Peyer's patch (tissue), 4 donors: ENCODE measurements around the gene KIAA1671. TPM values are rescaled to one million over a fixed set of nuclear protein-coding genes. Genes with fewer than 3 reads are reported as not detected.

ENCODE experiments used
- DNase-seq, 3 donors: peaks; one replicate each; pipeline ENCODE4 v3.0.0-alpha.2; 2017 to 2019
- H3K27ac ChIP-seq, 4 donors: fragments of 200-600 bp; sonication (generic); one replicate each; pipeline ENCODE4 v1.5.1; 2016 to 2019
- H3K27me3 ChIP-seq, 2 donors: fragments of 200-600 bp; sonication (generic); one replicate each; pipeline ENCODE4 v1.5.1; 2019
- H3K36me3 ChIP-seq, 3 donors: fragments of 200-600 bp; sonication (generic); one replicate each; pipeline ENCODE4 v1.5.1; 2016 to 2019
- H3K4me1 ChIP-seq, 4 donors: fragments of 200-600 bp; sonication (generic); one replicate each; pipeline ENCODE4 v1.5.1; 2016 to 2019
- H3K4me3 ChIP-seq, 4 donors: fragments of 200-600 bp; sonication (generic); 1 replicate in 3 of 4; 2 replicates in 1 of 4; pipeline ENCODE4 v1.5.1; 2016 to 2019; ENCODE audit warnings: mild to moderate bottlenecking in 1 of 4
- H3K9me3 ChIP-seq, 4 donors: fragments of 200-600 bp; sonication (generic); one replicate each; pipeline ENCODE4 v1.5.1; 2016 to 2019; ENCODE audit warnings: mild to moderate bottlenecking in 1 of 4
- CTCF ChIP-seq, 6 experiments: fragments of 450-650 bp in 4 of 6; fragments of 200-600 bp in 2 of 6; sonication (generic) in 1 of 6; IDR thresholded peaks; one replicate each; pipeline ENCODE4 v1.5.1; 2017 to 2019; ENCODE audit warnings: antibody characterized with exemption in 6 of 6, mild to moderate bottlenecking in 3 of 6, moderate library complexity in 1 of 6
- POLR2A ChIP-seq, 2 donors: fragments of 450-650 bp; IDR thresholded peaks; one replicate each; pipeline ENCODE4 v1.5.1; 2017; ENCODE audit warnings: antibody characterized with exemption in 2 of 2, mild to moderate bottlenecking in 2 of 2, moderate library complexity in 2 of 2
- total RNA-seq, 4 donors: library from RNA; depleted of rRNA; stranded (reverse); fragments of >200 nt; gene quantifications; one replicate each; pipeline ENCODE4 v1.1.0, GENCODE V29; 2016

Gene KIAA1671
- total RNA-seq, 4 donors from 2014 or later: 41.3 to 149 (median 113) TPM

DNA sequence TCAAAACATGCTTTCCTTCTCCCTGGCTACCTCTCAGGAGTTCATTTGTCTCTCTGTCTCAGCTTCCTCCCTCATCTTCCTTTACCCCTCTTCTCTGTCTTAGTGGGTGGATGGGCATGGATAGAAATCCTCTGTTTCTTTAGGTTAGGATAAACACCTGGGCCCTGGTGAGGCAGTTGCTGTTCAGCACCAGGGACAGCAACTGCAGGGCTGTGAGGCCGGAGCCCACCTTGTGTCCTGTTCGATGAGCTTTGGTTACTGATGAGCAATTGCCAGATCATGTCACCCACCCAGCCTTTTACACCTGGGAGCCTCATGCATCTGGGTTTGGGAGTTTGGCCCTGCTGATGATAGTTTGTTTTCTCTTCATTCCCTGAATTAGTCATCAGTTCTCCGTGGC is 241.0 kb downstream of the KIAA1671 start:
- no peak overlapping the region for H3K4me3 ChIP-seq
- H3K27ac ChIP-seq: no peak overlapping the region
- H3K4me1 ChIP-seq: no peaks in the 10 kb centered on the region
- no peaks in the 10 kb centered on the region for H3K9me3 ChIP-seq
- H3K27me3 ChIP-seq: no peaks in the 10 kb centered on the region
- no peak for DNase-seq
- no peak for TF ChIP-seq POLR2A (IDR thresholded peaks at IDR 0.05)
- TF ChIP-seq CTCF (IDR thresholded peaks at IDR 0.05): no peak
- peaks cover 0 to 76% (median 0%) of the 10 kb centered on the region in 3 donors for H3K36me3 ChIP-seq

GRCh38 chr22:25196326-25196725 is 243.8 kb downstream of the KIAA1671 start:
- TF ChIP-seq POLR2A (IDR thresholded peaks at IDR 0.05) (no peak), CTCF (IDR thresholded peaks at IDR 0.05) (no peak)
- DNase-seq: no peak
- Histone ChIP-seq H3K27ac (no peak overlapping the region), H3K4me1 (no peaks in the 10 kb centered on the region), H3K36me3 (peaks cover 0 to 58% (median 0%) of the 10 kb centered on the region in 3 donors), H3K9me3 (no peaks in the 10 kb centered on the region), H3K27me3 (no peaks in the 10 kb centered on the region), H3K4me3 (no peak overlapping the region)

DNA sequence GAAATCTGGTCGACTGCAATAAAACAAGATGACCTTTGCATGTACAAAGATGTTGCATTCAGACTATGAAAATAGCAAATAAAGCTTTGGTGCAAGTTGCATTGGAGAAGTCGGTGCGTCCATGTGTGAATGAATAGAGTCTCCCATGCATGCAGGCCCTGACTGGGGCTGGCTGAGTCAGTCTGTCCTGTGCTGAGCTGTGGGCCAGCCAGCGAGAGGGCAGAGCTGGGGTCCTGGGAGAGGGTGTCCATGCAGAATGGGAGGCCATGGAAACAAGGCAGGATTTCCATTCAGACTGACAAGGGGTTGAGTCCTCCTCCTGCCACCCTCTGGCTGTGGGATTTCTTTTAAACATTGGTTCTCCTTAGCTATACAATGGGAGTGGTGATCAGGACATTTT is 244.8 kb downstream of the KIAA1671 start:
- no peak overlapping the region for H3K4me3 ChIP-seq
- DNase-seq: no peak
- H3K27ac ChIP-seq: no peak overlapping the region
- no peaks in the 10 kb centered on the region for H3K9me3 ChIP-seq
- no peaks in the 10 kb centered on the region for H3K4me1 ChIP-seq
- TF ChIP-seq CTCF (IDR thresholded peaks at IDR 0.05) (no peak), POLR2A (IDR thresholded peaks at IDR 0.05) (no peak)
- peaks cover 0 to 48% (median 0%) of the 10 kb centered on the region in 3 donors for H3K36me3 ChIP-seq
- no peaks in the 10 kb centered on the region for H3K27me3 ChIP-seq

- Histone ChIP-seq H3K4me1 (no peaks in the 10 kb centered on the region), H3K36me3 (peaks cover 0 to 32% (median 0%) of the 10 kb centered on the region in 3 donors), H3K27me3 (no peaks in the 10 kb centered on the region), H3K27ac (no peak within 1 kb of the TSS), H3K9me3 (no peaks in the 10 kb centered on the region), H3K4me3 (no peak within 1 kb of the TSS)
- TF ChIP-seq CTCF (IDR thresholded peaks at IDR 0.05) (no peak), POLR2A (IDR thresholded peaks at IDR 0.05) (no peak)
- DNase-seq: no peak
Observed at GRCh38 chr22:25199731-25200520, 247.4 kb downstream of the KIAA1671 start, which contains the start of gene CRYBB3. CRYBB3 (plus strand) TSS chr22:25199858; CDS start chr22:25201397, 1,539 bp downstream.

GRCh38 chr22:25200967-25201366 is 248.5 kb downstream of the KIAA1671 start:
- Histone ChIP-seq H3K4me1 (no peaks in the 10 kb centered on the region), H3K27me3 (no peaks in the 10 kb centered on the region), H3K9me3 (no peaks in the 10 kb centered on the region), H3K27ac (no peak overlapping the region), H3K36me3 (peaks cover 0 to 23% (median 0%) of the 10 kb centered on the region in 3 donors), H3K4me3 (no peak overlapping the region)
- no peak for TF ChIP-seq CTCF (IDR thresholded peaks at IDR 0.05)
- TF ChIP-seq POLR2A (IDR thresholded peaks at IDR 0.05): no peak
- no peak for DNase-seq
